ENCODE measurements around the gene GH2.

The GH2 gene

GRCh38 chr17:63830278-63830677, 51.5 kb downstream of the GH2 start:
- TF ChIP-seq, protein P1, sequence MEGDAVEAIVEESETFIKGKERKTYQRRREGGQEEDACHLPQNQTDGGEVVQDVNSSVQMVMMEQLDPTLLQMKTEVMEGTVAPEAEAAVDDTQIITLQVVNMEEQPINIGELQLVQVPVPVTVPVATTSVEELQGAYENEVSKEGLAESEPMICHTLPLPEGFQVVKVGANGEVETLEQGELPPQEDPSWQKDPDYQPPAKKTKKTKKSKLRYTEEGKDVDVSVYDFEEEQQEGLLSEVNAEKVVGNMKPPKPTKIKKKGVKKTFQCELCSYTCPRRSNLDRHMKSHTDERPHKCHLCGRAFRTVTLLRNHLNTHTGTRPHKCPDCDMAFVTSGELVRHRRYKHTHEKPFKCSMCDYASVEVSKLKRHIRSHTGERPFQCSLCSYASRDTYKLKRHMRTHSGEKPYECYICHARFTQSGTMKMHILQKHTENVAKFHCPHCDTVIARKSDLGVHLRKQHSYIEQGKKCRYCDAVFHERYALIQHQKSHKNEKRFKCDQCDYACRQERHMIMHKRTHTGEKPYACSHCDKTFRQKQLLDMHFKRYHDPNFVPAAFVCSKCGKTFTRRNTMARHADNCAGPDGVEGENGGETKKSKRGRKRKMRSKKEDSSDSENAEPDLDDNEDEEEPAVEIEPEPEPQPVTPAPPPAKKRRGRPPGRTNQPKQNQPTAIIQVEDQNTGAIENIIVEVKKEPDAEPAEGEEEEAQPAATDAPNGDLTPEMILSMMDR (IDR thresholded peaks at IDR 0.05; ENCODE audit: control extremely low read depth, extremely low read depth, low read depth, missing control alignments) = no peak
- POLR2A ChIA-PET = interaction anchor here (0.9 to 1.4 kb wide), 2 partner anchors 8 to 11 kb away, joined by 3 to 6 read pairs; no protein-coding TSS in a partner anchor
- DNase-seq (ENCODE audit: extremely low spot score) = no peak
- CTCF ChIA-PET = interaction anchor here (1.2 to 3.8 kb wide), 6 partner anchors 10 to 56 kb away, joined by 3 to 12 read pairs (median 4); partner anchors contain the start of genes CCDC47 and DDX42
